NCI-H2227 (cell line): ENCODE results near the gene TAF13.

Experiments used
- DNase-seq: peaks from one replicate; lab custom pipeline; 2025; ENCODE audit not compliant: unreplicated experiment; lab: John Stamatoyannopoulos, UW

Gene TAF13, protein sequence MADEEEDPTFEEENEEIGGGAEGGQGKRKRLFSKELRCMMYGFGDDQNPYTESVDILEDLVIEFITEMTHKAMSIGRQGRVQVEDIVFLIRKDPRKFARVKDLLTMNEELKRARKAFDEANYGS

GRCh38 chr1:109075531-109076490, at the start of gene TAF13:
TSS of gene TAF13 (minus strand) at chr1:109076003. CDS start at chr1:109075947, 56 bp downstream.
- DNase-seq: peak; percentile 98

- no peak for DNase-seq
Observed at GRCh38 chr1:109120356-109120755, 44.6 kb upstream of the TAF13 start.

GRCh38 chr1:109118089-109118488, 42.3 kb upstream of the TAF13 start:
- DNase-seq: no peak

DNA sequence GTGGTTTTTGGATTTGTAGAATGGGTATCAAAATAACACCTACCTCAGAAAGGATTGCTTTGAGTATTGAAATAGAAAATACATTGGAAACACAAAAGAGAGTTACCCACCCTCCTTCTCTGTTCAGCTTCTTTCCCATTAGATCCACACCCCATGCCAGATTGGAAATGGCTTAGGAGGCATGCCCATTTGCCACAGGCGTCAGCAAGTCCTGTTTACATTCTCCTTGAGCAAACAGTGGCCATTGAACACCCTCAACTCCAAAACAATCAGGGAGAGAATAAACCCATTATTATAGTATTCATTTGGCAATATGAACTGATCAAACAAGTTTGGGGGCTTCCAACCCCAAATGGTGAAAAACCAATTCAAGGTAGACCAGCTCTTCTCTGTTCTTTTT, 40.5 kb upstream of the TAF13 start:
- DNase-seq: no peak

GRCh38 chr1:109115685-109116084, 39.9 kb upstream of the TAF13 start:
- no peak for DNase-seq

DNA sequence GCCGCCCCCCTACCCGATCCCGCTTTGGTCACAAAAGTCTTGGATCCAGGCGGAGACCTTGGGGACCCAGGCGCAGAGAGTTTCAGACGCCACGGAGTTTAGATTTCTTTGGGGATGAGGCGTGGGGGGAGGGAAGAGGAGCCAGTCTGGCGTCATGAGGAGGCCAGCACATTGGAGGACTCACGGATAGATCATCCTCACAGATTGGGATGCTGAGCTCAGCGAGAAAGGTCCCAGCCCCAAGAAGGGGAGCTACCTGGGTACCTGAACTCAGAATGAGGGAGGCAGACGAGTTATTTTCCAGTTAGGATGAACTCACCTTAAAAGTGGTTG, 38.5 kb upstream of the TAF13 start:
- peak; percentile 52 for DNase-seq

GRCh38 chr1:109113590-109114341, 38.0 kb upstream of the TAF13 start, which contains the start of gene ELAPOR1:
TSS of gene ELAPOR1 (plus strand) at chr1:109114115. CDS start at chr1:109114184, 69 bp downstream.
- peak; percentile 90 for DNase-seq

GRCh38 chr1:109112652-109113285, 37.0 kb upstream of the TAF13 start:
- DNase-seq: peak; percentile 98

- DNase-seq: no peak
Observed at GRCh38 chr1:109112056-109112651, 36.4 kb upstream of the TAF13 start.

GRCh38 chr1:109111386-109112055, 35.7 kb upstream of the TAF13 start:
- DNase-seq: no peak

GRCh38 chr1:109109906-109110305, 34.1 kb upstream of the TAF13 start:
- no peak for DNase-seq

- DNase-seq: no peak
Observed at GRCh38 chr1:109107785-109108184, 32.0 kb upstream of the TAF13 start.

DNA sequence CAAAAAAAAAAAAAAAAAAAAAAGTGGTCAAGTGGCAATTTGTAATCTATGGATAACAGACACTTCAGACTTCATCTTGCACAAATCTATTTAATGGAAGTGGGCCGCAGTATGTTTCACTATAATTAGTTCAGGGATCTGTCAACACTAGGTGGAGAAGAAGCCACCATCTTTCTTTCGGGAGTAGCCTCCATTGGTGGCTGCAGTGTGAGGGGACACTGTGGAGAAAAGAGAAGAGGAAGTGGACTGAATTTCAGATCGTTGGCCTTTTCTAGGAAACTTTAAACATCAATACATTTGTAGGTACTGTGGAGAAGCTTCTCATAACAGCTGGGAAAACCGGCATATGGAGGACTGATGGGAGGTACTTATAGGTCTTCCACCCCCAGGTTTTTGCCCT, 30.1 kb upstream of the TAF13 start:
- no peak for DNase-seq

GRCh38 chr1:109104364-109105151, 28.8 kb upstream of the TAF13 start:
- DNase-seq: no peak

- peak; percentile 99 for DNase-seq
Observed at GRCh38 chr1:109099938-109100773, 24.4 kb upstream of the TAF13 start.

GRCh38 chr1:109096120-109096519, 20.3 kb upstream of the TAF13 start:
- no peak for DNase-seq

DNA sequence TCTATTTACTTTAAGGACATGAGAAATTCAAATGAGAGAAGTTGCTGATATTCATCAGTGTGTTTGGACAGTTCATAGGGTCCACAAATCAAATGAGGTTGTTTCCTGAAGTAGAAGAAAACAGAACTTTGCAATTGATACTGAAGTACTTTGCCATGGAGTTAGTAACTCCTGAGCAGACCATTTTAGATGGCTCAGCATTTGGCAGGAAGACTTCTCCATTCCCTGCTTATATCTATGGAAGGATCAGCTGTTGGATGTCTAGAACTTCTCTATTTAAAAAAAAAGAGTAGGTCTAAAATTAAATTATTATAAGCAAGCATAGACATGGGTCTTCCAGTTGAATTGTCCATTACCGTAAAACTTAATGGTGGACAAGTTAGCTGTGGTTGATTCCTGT, 19.8 kb upstream of the TAF13 start:
- no peak for DNase-seq

DNA sequence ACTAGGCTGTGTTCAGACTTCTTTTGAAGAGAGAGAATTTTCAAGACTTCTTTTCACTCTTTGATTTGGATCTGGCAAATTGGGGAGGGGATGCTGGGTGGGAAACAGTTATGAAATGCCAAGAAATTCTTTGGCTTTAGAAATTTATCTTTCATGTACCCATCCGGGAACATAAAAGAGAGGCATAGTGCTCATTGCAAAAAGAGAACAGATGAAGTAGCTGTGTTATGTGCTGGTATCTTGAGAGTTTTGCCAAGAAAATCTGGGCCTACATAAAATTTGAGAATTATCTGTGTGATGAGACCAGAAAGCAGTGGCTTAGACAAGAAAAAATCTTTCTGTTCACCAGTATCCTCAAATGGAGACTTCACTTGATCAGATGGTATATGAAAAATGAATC, 19.1 kb upstream of the TAF13 start:
- DNase-seq: no peak

- peak; percentile 64 for DNase-seq
Observed at GRCh38 chr1:109094377-109094803, 18.6 kb upstream of the TAF13 start.
